GM23338 (cell line): ENCODE data around the gene ENTPD6.

ENCODE experiments used
- CREB1 ChIP-seq: fragments of 250-450 bp; sonication (Bioruptor Pico); IDR thresholded peaks from 2 replicates; pipeline ENCODE4 v1.5.0; 2020; ENCODE audit warnings: low read depth, mild to moderate bottlenecking, moderate library complexity
- CTCF ChIP-seq, 2 experiments: fragments of 200-600 bp in 1 of 2; sonication (generic) in 1 of 2; conservative IDR thresholded peaks; 2 replicates each; pipeline versions ENCODE4 v1.5.1 to v1.6.1; 2016 to 2017; ENCODE audit warnings: antibody characterized with exemption in 2 of 2, low read depth in 2 of 2, mild to moderate bottlenecking in 2 of 2, moderate library complexity in 1 of 2
- ETS1 ChIP-seq: IDR thresholded peaks from 2 replicates; pipeline ENCODE4 v1.6.1; 2016; ENCODE audit warnings: antibody characterized with exemption
- EZH2 ChIP-seq: fragments of 200-600 bp; sonication (generic); IDR thresholded peaks from one replicate; pipeline ENCODE4 v1.8.0; 2017; ENCODE audit warnings: antibody characterized with exemption, mild to moderate bottlenecking, low read depth; ENCODE audit not compliant: unreplicated experiment
- EZH2phosphoT487 ChIP-seq: fragments of 200-600 bp; sonication (generic); IDR thresholded peaks from one replicate; pipeline ENCODE4 v1.8.1; 2018; ENCODE audit warnings: antibody characterized with exemption; ENCODE audit not compliant: unreplicated experiment
- JUNB ChIP-seq: IDR thresholded peaks from one replicate; pipeline ENCODE4 v1.6.1; 2016; ENCODE audit warnings: antibody characterized with exemption; ENCODE audit not compliant: unreplicated experiment
- NANOG ChIP-seq: IDR thresholded peaks from 2 replicates; pipeline ENCODE4 v1.6.1; 2016; ENCODE audit warnings: antibody characterized with exemption, borderline replicate concordance
- POLR2AphosphoS5 ChIP-seq: IDR thresholded peaks from 2 replicates; pipeline ENCODE4 v1.6.1; 2016; ENCODE audit warnings: antibody characterized with exemption, low read depth
- REST ChIP-seq: IDR thresholded peaks from one replicate; pipeline ENCODE4 v1.6.1; 2018; ENCODE audit warnings: antibody characterized with exemption; ENCODE audit not compliant: unreplicated experiment
- ZNF462 ChIP-seq: fragments of 250-450 bp; sonication (Bioruptor Pico); IDR thresholded peaks from 2 replicates; pipeline ENCODE4 v1.5.0; 2020; ENCODE audit warnings: mild to moderate bottlenecking, moderate library complexity

- TF ChIP-seq CTCF (conservative IDR thresholded peaks at IDR 0.05; ENCODE audit: low read depth in 2 of 2) = no peak
- no peak for TF ChIP-seq EZH2
- no peak for TF ChIP-seq CREB1
- no peak for TF ChIP-seq JUNB
- no peak for TF ChIP-seq REST
- TF ChIP-seq POLR2AphosphoS5 = no peak
- no peak for TF ChIP-seq ZNF462 (CRISPR knock-in tag)
- no peak for TF ChIP-seq EZH2phosphoT487
- no peak for TF ChIP-seq NANOG
- TF ChIP-seq ETS1 = no peak
Observed at GRCh38 chr20:25188218-25188617, 7.3 kb upstream of the ENTPD6 start.
